Activated T-cell treated with anti-CD3 and anti-CD28 coated beads for 1 hour (primary cell): ENCODE measurements around the gene DQX1.

Experiments
- DNase-seq: peaks from one replicate; pipeline ENCODE4 v3.0.0-alpha.2; 2020; ENCODE audit warnings: low read depth

Gene DQX1

DNA sequence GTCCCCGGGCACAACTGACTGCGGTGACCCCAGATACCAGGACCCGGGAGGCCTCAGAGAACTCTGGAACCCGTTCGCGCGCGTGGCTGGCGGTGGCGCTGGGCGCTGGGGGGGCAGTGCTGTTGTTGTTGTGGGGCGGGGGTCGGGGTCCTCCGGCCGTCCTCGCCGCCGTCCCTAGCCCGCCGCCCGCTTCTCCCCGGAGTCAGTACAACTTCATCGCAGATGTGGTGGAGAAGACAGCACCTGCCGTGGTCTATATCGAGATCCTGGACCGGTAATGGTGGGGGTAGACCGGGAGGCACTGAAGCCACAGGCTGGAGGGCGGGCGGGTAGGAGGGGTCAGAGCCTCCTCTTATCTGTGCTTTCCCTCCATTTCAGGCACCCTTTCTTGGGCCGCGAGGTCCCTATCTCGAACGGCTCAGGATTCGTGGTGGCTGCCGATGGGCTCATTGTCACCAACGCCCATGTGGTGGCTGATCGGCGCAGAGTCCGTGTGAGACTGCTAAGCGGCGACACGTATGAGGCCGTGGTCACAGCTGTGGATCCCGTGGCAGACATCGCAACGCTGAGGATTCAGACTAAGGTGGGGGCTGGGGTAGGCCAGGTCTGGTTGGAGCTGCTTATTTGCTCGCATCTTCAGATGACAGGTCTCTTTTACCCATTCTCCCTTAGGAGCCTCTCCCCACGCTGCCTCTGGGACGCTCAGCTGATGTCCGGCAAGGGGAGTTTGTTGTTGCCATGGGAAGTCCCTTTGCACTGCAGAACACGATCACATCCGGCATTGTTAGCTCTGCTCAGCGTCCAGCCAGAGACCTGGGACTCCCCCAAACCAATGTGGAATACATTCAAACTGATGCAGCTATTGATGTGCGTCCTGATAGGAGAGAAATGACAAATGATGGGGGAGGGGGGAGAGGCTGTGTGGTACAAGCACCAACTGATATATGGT, 4.5 kb upstream of the DQX1 start:
- peak; percentile 30 for DNase-seq

DNA sequence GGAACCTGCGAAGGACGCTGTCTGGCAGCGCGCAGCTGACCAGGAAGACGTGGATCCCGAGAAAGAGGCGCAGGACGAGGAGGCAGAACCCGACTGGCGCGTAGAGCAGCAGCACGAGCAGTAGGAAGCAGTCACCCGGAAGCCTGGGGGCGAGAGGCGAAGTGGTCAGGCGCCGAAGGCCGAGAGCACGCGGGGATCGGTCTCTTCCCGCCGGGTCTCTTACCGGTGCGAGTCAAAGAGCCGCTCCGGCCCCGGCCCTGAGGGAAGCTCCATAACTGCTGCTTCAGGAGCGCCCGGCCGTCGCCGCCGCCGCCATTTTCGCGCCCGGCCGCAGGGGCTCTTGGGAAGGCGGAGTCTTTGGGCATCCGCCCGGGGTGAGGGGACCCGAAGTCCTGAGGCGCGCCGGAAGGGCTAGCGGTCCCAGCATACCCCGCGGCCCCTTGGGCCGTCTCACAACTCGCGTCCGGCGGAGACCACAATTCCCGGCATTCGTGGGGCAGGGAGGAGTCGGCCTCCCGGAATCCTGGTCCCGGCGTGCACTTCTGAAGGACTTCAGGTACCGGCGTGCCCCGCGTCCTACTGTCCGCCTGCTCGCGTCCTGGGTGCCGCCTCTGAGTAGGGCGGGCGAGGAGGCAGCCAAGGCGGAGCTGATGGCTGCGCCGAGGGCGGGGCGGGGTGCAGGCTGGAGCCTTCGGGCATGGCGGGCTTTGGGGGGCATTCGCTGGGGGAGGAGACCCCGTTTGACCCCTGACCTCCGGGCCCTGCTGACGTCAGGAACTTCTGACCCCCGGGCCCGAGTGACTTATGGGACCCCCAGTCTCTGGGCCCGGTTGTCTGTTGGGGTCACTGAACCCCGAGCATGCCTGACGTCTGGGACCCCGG, 3.6 kb upstream of the DQX1 start, which contains the start of the genes AUP1 and HTRA2:
Gene AUP1, minus strand, starts transcription at position 350 of the 882 bp plus-strand sequence. Its CDS starts 77 bp downstream, at position 273.
Gene HTRA2, plus strand, starts transcription at position 577 of the 882 bp plus-strand sequence. Its CDS starts 74 bp downstream, at position 651.
- peak; percentile 76 for DNase-seq

DNA sequence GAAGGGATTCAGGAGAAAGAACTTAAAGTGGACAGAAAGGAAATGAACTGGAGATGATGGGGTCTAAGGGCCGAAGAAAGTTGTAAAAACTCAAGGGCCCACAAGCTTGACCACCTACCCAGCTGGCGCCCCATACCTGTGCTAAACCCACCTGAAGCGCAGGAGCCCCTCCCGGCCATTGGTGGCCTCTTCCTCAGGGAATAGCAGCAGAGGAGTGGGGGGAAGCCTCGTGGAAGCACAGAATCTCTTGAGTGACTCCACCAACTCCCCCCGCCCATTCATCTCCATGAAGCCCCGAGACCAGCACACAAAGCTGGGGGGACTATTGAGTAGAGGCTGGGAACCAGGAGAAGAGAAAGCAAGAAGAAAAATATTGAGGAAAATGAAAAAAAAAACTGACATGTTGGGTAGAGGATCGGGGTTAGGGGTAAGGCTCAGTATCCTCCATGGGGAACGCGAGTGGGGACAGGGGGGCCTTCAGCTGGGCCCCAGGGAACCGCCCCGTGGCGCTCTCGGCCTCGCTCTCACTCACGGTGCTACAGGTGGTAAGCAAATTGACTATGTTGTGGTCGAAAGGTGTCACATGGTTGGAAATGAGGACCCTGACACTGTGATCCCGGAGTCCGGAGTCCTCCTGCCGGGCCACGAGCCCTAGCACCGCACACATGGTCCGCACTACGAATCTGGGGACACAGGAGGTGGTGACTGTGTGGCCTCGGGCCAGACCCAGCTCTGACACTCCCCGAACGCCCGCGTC, 2.7 kb upstream of the DQX1 start:
- no peak for DNase-seq

DNA sequence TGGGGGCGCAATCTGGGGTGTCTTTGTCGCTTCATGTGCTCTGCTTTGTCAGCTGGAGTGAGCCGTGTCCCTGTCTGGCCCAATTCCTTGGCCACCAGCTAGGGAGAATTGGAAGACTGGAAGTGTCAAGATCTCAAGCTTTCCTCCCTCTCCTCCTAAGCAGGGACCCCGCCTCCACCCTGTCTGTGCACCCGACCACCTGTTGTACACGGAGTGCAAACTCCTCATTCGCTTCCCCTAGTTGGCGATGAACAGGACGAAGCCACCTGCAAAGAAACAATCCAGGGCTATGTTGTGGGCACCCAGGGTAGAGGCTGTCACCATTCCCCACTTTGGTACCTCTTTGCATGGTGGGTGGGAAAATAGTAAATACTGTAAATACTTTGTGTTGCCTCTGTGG, 1.7 kb upstream of the DQX1 start:
- DNase-seq, result no peak

DNA sequence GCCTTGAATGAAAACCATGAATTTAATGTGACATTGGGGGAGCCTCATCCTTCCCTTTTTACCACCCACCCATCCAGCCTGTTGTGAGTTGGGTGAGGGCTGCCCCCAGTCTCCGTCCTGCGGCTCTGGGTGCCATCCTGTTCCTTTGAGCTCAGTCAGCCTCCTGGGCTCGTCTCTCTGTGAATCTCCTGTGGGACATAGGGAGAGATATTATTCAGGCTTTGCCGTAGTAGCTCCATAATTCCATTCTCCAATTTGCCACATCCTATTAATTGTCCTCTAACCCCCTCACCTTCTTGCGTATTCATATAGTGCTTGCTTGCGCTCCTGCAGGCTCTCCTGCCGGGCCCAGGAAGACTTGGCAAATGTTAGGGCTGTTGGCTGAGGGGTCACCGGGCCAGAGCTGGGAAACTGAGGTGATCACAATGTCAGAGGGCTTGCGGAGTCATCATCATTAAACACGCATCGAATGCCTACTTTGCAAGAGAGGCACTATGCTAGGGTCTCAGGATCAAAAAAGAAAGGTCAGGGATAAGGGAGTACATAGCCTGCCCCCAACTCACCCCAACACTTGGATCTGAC, 709 bp upstream of the DQX1 start:
- DNase-seq, result no peak

DNA sequence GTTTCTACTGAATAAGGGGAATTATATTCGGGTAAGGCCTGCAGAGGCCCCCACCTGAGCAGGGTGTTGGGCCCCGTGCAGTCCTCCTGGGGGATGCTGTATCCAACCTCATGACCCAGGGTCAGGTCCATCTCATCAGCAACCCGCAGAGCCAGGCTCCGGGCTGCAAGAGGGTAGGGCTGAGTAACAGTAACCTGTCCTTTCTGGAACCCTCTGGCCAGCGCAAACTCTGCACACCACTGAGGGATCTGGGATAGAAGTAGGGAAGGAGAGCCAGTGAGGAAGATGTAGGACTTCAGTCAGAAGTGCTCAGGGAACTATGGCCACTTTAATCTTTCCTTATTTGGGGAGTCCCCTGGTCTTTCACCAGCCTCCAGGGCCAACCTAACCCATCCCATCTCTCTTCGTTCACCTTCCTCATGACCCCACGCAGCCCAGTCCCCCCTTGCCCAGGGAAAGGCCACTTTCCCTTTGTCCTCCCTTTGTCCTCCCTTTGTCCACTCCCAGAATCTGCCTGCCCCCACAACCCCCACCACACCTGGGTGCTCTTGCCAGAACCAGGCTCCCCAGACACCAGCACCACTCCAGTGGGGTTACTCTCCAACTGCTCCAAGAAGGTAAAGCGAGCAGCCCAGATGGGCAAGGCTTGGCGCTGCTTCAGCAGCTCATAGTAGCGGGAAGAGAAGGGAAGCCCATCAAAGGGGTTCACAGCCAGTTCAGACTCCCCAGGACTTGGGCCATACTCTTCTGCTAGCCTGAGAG, 895 bp downstream of the DQX1 start:
- DNase-seq, result no peak

DNA sequence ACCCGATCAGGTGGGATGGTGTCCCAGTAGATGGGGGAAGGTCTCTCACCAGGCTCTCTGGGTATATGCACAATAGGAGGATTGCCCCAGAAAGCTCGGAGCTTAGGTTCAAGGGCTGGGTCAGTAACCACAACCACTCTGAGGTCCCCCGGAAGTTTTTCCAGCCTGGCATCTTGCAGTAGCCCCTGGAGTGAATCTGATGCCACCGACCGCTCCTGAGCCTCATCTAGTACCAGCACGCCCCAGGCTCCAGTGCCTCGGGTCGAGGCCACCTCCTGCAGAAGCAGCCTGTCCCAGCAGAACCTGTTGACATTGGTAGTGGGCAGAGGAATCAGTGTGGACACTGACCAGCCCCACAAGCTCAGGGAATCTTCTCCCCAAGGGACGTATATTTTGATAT, 2.0 kb downstream of the DQX1 start:
- DNase-seq, result no peak

DNA sequence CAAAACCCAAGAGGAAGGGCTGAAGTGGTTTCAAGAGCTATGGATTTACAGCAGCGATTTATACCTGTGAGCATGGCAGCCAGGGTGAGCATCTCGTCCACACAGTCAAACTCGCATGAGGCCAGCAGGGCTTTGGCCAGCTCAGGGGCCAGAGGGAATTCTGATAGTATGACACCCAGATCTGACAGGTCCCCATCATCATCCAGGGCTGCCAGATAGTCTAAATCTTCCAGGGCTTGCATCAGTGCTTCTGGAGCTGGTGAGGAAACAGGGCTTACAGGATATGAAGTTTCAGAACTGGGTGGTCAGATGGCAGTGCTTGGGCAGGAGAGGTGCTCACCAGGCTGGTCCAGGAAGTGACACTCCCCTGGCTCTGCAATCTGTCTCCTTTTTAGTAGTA, 3.5 kb downstream of the DQX1 start:
- no peak for DNase-seq

DNA sequence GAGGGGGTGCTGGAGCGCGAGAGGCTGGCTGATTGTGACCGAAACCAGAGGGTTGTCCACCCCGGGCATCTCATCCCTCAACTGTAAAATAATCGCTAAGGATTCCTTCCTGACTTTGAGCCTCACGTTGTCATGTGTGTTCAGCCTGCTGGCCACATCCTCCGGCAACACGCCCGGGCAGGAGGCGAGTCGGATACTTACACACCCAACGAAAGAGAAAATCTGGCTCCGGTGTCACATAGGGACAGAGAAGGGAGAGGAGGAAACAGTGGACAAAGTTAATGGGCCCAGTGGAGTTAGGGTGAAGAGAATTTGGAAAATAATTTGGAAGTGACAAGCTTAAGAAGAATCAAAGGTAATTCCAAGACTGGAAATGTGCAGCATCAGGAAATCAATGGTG, 9.4 kb downstream of the DQX1 start:
- DNase-seq, result no peak

DNA sequence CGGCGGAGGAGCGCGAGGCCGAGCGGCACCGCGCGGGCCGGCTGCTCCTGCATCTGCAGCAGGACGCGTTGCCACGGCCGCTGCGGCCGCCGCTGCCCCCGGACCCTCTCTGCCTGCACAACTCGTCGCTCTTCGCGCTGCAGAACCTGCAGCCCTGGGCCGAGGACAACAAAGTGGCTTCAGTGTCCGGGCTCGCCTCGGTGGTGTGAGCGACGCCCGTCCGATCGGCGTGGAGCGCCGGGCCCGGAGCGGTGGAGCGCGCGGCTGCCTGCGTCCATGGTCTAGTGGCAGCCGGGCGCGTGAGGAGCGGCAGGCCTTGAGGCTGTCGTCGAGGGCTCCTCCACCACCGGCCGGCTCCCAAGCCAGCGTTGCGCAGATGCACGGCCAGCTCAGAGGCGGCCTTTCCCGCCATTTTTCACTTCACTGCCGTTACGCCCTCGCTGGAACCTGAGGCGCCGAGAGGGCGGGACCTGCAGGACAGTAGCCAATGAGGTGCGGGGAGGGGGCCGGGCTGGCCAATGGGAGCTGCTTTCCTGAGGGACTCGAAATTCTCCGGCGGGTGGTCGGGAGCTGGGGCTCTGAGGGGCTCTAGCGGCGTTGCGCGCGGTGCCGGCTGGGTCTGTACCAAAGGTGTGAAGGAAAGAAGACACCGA, 9.9 kb downstream of the DQX1 start:
- peak; percentile 67 for DNase-seq

DNA sequence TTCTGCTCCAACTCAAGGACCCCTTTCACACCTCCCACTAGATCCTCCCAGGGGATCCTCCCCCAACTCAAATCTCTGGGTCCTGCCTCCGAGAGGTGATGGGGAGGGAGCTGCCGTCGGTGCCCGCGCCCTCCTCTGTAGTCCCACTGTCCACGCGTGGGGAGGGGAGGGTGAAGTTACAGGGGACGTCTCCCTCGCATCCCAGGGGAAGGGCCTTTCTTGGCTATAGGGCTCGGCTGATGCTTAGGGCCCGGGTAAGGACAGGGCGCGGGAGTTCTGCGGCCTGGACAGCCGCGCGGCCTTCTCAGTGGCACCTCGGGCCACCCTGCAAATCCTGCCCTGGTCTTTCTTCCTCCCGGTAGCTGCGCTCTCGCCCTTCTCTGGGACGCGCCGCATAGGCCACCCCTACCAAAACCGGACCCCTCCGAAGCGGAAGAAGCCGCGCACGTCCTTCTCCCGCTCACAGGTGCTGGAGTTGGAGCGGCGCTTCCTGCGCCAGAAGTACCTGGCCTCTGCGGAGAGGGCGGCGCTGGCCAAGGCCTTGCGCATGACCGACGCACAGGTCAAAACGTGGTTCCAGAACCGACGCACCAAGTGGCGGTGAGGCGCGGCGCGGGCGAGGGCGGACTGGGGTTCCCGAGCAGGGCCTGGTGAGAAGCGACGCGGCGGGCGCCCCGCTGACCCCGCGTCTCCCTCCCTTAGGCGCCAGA, 10.6 kb downstream of the DQX1 start:
- DNase-seq, result no peak

DNA sequence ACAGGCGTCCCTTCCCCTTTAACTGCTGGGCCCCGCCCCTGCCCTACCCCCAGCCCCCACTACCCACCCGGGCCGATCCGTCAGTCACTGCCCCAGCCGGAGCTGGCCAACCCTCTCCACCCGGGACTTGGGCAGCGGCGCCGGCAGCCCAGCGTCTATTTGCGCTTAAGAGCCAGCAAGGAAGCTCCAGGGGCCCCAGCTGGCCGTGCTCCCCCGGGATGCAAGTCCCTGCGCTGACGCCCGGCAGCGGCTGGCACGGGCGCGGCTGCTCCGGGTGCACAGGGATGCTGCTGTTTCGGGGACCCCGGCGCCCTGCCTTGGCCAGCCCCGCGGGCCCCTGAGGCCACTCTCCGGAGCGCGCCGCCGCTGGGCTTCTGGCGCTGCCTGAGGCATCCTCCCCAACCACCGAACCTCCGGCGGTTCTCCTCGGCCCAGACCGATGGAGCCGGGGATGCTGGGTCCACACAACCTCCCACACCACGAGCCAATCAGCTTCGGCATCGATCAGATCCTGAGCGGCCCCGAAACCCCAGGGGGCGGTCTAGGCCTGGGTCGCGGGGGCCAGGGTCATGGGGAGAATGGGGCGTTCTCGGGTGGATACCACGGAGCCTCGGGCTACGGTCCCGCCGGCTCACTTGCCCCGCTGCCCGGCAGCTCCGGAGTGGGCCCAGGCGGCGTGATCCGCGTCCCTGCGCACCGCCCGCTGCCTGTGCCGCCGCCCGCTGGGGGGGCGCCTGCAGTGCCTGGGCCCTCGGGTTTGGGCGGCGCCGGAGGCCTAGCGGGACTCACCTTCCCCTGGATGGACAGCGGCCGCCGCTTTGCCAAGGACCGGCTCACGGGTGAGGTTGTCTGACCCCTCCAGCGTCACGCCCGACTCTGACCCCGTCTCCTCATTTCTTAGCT, 11.4 kb downstream of the DQX1 start, which contains the start of gene TLX2:
Gene TLX2, plus strand, starts transcription at position 83 of the 903 bp plus-strand sequence. Its CDS starts 357 bp downstream, at position 440.
- no peak for DNase-seq

DNA sequence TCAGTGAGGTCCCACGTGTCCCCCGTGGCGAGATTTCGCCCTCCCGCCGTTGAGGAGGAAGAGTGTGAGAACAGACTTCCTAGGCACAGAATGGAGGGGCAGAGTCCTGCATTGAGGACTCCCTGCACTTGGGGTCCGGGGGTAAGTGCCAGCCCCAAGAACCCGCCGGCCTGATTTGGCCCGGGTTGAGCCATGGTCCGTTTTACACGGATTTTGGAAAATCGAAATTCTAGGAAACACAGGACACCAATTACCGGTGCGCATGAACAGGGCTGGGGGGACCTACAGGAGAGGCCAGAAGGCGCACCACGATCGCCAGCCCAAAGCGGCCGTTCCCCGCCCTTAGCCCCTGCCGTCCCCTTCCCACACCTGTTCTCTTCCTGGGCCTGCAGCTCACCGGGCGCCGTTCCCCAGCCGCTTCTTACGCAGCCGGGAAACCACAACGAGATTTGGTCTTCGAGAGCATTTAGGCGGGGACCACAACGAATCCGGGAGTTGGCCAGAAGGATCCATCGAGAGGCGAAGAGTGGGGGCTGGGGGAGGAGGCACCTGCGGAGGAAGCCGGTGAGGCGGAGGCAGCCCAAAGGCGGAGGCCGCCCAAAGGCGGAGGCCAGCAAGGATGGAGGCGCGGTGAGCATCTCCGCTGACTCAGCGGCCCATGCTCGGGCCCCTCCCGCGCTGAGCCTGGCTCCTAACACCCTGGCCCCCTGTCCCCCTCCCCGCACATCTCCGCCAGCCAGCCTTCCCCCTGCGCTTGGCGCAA, 12.2 kb downstream of the DQX1 start:
- DNase-seq, result no peak

DNA sequence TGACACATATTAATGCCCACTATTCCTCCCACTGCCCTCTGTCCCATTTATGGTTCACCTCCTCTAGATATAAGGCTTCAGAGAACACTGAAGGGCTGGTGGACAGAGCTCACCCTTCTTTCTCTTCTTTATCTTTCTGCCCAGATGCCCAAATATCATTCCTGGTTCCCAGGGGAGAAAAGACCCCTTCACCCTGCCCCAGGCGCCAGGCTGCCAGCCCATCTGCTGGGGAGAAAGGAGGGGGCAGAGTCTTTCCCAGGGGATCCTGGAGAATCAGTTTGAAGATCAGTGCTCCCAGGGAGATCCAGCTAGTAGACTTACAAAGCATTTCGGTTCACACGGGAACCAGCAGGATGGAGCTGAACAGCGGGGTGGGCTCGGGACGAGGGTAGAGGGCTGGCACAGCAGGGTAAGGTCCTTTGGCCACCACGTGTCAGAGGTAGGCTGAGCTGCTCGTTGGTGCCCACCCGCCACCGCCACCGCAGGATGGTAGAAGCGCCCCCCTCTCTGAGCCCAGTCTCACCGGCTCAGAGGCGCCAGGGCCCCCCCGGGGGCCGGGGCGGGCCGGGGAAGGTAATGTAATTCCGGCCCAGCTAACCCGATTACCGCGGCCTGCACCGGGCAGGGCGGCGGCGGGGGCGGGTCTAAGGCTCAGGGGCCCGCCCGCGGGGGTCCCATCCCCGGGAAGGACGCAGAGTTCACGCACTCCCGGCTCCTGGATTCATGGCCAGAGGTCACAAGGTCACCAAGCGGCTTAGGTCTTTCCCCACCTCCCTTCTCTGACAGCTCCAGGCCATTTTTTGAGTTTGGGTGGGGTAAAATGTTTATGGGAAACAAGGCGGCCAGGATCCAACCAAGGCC, 13.1 kb downstream of the DQX1 start:
- no peak for DNase-seq

DNA sequence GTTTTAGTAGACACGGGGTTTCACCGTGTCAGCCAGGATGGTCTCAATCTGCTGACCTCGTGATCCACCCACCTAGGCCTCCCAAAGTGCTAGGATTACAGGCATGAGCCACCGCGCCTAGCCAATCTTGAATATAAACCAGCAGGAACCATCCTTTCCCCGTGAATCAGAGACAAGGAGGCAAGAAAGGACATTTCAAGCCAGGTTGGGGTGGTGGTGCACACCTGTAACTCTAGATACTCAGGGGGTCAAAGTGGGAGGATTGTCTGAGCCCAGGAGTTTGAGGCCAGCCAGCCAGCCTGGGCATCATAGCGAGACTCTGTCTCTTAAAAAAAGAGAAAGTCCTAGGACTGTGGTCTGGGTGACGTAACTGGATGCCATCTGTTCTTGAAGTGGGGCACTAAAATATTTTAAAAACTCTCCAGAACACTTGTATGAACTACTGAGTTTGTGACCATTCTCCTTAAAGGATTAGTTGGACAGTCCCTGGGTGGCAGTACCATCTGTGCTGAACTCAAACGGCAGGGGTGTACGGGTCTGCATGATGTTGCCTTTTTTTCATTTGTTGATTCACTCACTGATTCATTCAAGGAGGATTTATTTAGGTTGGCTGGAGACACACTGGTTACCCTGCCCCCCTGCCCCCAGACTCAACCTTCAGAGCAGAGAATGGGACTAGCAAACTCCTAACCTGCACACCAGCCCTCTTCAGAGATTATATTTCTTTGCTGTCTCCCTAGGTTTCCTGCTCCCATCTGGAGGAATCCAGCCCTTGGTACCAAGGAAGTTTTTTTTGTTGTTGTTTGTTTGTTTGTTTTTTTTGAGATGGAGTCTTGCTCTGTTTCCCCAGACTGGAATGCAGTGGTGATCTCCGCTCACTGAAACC, 14.7 kb downstream of the DQX1 start:
- DNase-seq, result no peak

DNA sequence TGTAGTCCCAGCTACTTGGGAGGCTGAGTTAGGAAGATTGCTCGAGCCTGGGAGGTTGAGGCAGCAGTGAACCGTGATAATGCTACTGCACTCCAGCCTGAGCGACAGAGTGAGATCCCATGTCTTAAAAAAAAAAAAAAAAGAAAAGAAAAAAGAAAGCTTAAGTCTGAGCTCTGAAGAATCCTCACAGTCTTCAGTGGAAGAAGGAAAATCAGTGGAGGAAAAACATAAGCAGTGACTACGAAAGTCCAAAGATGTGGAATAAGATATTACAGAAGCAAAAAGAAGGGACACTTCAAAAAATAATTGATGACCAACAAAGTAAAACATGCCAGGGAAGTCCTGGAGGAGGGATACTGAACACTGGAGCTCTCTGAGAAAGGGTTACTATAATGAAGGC, 15.8 kb downstream of the DQX1 start:
- no peak for DNase-seq
